ENCODE data around the gene NXF3. TPM values are rescaled to one million over a fixed set of nuclear protein-coding genes. Genes with fewer than 3 reads are reported as not detected.
"Not testable (repeated sequence)": the region's sequence is repeated elsewhere in the genome, so short reads cannot be mapped to it uniquely, and the experiment has no call there.

The NXF3 gene, protein sequence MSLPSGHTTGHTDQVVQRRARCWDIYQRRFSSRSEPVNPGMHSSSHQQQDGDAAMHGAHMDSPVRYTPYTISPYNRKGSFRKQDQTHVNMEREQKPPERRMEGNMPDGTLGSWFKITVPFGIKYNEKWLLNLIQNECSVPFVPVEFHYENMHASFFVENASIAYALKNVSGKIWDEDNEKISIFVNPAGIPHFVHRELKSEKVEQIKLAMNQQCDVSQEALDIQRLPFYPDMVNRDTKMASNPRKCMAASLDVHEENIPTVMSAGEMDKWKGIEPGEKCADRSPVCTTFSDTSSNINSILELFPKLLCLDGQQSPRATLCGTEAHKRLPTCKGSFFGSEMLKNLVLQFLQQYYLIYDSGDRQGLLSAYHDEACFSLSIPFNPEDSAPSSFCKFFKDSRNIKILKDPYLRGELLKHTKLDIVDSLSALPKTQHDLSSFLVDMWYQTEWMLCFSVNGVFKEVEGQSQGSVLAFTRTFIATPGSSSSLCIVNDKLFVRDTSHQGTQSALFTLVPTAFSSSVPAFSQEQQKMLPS
- total RNA-seq (2014; rRNA removed; shearing (Covaris generic)): not detected in 2 replicates
- not detected in 2 replicates for polyA plus RNA-seq (2014; cell fraction: nucleus; rRNA removed)

DNA sequence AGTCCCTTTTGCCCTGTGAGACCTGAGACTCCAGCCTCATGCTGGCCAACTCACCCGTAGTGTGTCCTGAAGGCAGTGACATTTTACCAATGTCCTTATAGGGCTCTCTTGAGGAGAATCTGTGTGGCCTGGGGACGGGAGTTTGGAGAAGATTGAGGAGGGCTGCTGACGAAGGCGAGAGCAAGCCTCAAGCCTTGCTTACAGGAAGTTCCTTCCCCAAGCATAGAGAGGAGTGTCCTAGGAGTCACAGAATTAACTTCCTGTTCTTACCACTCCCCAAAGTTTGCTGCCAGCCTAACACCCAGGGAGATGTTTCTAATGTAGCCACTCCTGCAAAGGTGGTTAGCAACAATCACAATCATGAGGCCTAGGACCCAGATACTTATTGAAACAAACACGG lies at the start of gene NXF3:
Gene NXF3 (minus strand): TSS at position 202 of the 400 bp plus-strand sequence. CDS start 120 bp downstream, at position 82.
- no peak for DNase-seq (ENCODE audit: extremely low read depth, low read depth)

- not testable (repeated sequence) for DNase-seq (ENCODE audit: extremely low read depth, low read depth)
These were observed 43.6 kb upstream of the NXF3 start for GRCh38 chrX:103136528-103136927.

- DNase-seq (ENCODE audit: extremely low read depth, low read depth): no peak
These were observed 31.3 kb upstream of the NXF3 start for GRCh38 chrX:103124284-103124683.

DNA sequence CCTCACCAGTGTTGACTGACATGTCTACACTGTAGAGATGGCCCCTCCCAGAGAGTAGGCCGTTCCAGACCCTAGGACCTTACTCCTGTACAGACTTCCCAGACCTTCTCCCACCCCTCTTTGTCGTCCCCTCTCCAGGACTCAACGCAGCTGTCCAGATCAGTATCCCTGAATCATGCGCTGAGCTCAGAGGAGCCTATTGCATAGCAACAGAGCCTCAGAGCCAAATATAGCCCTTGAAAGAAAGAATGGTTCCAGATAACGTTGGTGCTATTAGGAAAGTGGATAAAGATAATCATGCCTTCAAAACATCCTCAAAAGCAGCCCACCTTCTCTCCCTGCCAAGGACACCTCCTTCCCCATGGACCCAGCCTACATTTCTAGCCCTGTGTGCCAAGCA lies 27.8 kb upstream of the NXF3 start:
- no peak for DNase-seq (ENCODE audit: extremely low read depth, low read depth)

DNA sequence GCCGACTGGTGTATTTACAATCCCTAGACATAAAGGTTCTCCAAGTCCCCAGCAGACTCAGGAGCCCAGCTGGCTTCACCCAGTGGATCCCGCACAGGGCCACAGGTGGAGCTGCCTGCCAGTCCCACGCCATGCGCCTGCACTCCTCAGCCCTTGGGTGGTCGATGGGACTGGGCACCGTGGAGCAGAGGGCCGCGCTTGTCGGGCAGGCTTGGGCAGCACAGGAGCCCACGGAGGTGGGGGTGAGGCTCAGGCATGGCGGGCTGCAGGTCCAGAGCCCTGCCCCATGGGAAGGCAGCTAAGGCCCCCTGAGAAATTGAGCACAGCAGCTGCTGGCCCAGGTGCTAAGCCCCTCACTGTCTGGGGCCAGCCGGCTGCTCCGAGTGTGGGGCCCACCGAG lies 24.0 kb upstream of the NXF3 start:
- DNase-seq (ENCODE audit: extremely low read depth, low read depth): not testable (repeated sequence)

DNA sequence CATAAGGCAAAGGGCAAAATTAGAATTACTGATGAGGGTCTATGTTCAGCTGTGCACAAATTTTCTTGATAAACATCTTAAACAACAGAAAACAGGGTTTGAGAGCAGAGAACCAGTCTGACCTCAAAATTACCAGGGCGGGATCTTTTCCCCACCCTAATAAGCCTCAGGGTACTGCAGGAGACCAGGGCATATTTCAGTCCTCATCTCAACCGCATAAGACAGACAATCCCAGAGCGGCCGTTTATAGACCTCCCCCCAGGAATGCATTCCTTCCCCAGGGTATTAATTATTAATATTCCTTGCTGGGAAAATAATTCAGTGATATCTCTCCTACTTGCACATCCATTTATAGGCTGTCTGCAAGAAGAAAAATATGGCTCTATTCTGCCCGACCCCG lies 16.6 kb upstream of the NXF3 start:
- DNase-seq (ENCODE audit: extremely low read depth, low read depth): not testable (repeated sequence)

DNA sequence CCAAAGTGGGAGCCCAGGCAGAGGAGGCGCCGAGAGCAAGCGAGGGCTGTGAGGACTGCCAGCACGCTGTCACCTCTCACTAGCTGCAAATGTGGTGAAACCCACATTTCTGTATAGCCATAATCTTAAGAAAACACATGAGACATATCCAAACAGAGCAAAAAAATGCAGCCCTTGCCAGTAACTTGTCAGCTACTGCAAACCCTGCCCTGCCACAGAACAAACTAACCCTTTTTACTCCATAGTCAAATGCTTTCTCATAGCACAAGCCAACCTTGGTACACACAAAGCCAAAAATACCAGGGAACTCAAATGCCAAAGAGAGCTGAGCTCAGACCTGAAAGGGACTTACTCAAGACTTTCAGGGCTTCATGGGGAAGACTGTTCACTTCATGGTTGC lies 14.9 kb upstream of the NXF3 start:
- DNase-seq (ENCODE audit: extremely low read depth, low read depth): no peak

GRCh38 chrX:103107227-103107737 lies 14.3 kb upstream of the NXF3 start:
- not testable (repeated sequence) for DNase-seq (ENCODE audit: extremely low read depth, low read depth)

DNA sequence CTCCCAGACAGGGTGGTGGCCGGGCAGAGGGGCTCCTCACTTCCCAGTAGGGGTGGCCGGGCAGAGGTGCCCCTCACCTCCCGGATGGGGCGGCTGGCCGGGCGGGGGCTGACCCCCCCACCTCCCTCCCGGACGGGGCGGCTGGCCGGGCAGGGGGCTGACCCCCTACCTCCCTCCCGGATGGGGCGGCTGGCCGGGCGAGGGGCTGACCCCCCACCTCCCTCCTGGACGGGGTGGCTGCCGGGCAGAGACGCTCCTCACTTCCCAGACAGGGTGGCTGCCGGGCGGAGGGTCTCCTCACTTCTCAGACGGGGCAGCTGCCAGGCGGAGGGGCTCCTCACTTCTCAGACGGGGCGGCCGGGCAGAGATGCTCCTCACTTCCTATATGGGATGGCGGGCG lies 11.4 kb upstream of the NXF3 start:
- DNase-seq (ENCODE audit: extremely low read depth, low read depth): not testable (repeated sequence)

- not testable (repeated sequence) for DNase-seq (ENCODE audit: extremely low read depth, low read depth)
These were observed 10.9 kb upstream of the NXF3 start for GRCh38 chrX:103103866-103104265.

GRCh38 chrX:103101299-103102042 lies 8.5 kb upstream of the NXF3 start:
- DNase-seq (ENCODE audit: extremely low read depth, low read depth): no peak

DNA sequence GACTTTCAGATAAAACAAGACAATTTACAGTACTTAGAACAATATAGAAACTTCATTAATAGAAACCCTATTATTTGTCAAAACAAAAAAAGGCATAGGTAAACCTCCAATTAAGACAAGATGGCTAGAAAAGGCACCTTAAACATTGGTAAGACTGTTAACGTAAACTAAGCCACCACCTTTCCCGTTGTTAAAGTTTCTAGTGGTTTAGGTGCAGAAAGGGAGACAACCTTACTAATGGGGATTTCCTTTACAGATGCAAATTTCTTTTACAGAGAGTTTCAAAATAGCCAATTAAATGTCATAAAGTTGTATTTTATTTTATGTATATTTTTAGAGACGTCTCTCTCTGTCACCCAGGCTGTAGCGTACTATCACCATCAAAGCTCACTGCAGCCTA lies 7.5 kb upstream of the NXF3 start:
- no peak for DNase-seq (ENCODE audit: extremely low read depth, low read depth)

DNA sequence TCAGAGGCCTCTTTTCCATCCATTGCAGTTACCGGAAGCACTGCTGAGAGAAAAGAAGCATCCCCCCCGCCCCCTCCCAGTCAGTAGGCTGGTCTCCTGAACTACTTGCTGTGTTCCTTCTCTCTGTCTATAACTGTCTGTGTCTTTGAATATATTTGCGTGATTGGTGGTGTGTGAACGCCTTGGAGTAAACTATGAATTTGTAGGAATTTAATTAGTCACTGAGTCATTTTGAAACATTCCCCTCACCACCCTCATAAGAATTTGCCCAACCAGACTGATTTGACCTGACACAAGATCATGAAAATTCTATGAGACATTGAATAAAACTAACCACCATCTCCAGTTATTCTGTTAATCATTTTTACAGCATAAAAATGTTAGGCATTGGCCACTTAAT lies 6.7 kb upstream of the NXF3 start:
- DNase-seq (ENCODE audit: extremely low read depth, low read depth): no peak

DNA sequence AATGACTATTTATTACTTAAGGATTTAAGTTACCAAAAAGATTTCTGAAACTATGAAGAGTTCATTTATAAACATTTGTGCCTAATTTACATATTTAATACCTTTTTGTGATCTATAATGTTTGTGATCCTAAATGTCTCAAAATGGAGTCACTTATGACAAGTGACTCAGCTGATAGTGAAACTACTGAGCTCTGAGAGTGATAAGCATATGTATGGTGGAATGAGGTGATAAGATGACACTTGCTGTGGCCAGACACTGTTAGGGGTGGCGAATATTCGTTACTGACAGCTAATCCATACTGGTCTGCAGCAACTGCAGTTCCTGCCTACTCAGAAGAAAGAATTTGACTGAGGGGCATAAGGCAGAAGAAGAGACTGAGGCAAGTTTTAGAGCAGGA lies 5.5 kb upstream of the NXF3 start:
- DNase-seq (ENCODE audit: extremely low read depth, low read depth): no peak

DNA sequence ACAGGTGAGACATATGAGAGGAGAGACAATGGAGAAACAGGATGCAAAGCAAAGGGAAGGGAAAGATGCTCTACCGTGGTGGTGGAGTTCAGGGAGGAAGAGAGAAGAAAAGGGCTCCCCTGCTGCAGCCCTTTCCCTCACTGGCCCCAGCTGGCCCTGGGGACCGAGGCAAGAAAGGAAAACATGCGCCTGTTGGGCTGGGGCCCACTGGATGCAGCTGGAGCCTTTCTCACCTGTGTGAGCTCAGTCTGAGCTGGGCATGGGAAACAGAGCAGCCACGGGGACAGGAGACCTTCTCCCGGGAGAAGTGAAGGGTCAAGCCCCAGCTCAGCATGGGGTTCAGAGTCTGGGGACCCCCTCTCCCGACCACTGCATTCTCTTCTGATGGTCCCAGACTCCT lies 11.9 kb downstream of the NXF3 start:
- no peak for DNase-seq (ENCODE audit: extremely low read depth, low read depth)

- DNase-seq (ENCODE audit: extremely low read depth, low read depth): no peak
These were observed 19.5 kb downstream of the NXF3 start for GRCh38 chrX:103073467-103073866.

- DNase-seq (ENCODE audit: extremely low read depth, low read depth): no peak
These were observed 26.3 kb downstream of the NXF3 start for GRCh38 chrX:103066606-103067005.

DNA sequence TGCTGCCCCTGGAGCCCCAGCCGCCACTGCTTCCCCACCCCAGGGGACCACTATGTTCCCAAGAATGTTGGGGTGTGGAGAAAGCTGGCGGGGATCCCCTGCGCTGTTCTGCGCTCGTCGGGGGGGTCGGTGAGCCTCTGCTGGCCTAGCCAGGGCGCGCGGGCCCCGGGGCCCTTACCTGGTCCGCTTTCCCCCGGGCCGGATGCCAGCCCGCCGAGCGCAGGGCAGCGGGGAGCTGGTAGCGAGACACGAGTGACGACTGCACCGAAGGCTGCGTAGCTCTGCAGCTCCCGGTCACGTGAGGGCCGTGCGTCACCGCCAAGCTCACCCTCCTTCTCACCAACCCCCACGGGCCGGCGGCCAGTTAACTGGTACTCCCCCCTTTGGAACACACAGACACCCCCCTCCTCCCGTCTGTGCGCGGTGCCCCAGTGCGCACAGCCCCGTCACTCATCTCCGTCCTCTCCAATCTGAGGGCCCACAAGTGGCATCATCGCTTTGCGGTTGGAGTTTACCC lies 29.0 kb downstream of the NXF3 start, which contains the start of gene BEX1:
Gene BEX1 (minus strand): TSS at position 254 of the 517 bp plus-strand sequence. CDS start 897 bp downstream, outside the sequence.
- no peak for DNase-seq (ENCODE audit: extremely low read depth, low read depth)

- DNase-seq (ENCODE audit: extremely low read depth, low read depth): no peak
These were observed 29.6 kb downstream of the NXF3 start for GRCh38 chrX:103063191-103063845.

- no peak for DNase-seq (ENCODE audit: extremely low read depth, low read depth)
These were observed 31.5 kb downstream of the NXF3 start for GRCh38 chrX:103061486-103061885.

Data from NCI-H460 (cell line).